ENCODE results near the gene EML5.

DNA sequence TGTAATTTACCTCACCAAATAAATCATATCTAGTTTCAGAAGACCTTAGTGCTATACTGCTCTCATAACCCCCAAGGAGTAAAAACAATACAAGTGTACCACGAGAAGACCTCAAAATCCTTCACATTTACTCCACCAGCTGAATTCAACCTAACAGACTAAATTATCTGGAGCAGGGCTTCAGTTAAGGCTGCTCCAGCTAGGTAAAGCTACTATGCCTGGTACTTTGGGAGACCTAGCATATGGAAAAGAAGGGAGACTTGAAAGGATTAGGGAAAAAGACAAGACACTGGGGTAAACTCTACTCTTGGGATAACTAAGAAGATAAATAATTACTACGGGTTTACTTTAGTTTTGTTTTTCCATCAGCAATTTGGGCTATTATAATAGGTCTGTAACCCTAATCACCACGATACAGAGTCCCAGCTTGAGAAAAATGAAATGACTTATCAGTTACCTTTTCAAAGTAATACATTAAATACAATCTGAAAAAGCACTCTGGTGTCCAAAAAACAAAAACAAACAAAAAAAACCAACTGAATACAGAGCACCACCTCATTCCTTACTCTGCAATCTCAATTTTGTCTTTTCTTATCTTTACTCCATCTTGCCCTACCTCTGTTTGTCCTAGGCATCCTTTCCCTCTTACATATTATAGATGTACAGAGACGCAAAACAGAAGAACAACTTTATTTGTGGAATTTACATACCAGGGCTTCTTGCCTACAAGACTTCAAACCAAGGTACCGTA, 2.1 kb downstream of the EML5 start:
- TF ChIP-seq, protein P1, sequence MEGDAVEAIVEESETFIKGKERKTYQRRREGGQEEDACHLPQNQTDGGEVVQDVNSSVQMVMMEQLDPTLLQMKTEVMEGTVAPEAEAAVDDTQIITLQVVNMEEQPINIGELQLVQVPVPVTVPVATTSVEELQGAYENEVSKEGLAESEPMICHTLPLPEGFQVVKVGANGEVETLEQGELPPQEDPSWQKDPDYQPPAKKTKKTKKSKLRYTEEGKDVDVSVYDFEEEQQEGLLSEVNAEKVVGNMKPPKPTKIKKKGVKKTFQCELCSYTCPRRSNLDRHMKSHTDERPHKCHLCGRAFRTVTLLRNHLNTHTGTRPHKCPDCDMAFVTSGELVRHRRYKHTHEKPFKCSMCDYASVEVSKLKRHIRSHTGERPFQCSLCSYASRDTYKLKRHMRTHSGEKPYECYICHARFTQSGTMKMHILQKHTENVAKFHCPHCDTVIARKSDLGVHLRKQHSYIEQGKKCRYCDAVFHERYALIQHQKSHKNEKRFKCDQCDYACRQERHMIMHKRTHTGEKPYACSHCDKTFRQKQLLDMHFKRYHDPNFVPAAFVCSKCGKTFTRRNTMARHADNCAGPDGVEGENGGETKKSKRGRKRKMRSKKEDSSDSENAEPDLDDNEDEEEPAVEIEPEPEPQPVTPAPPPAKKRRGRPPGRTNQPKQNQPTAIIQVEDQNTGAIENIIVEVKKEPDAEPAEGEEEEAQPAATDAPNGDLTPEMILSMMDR (IDR thresholded peaks at IDR 0.05): no peak
- no peak for TF ChIP-seq POLR2AphosphoS5 (IDR thresholded peaks at IDR 0.05; ENCODE audit: insufficient read depth in 1 of 2, low read depth in 1 of 2)
- no peak for TF ChIP-seq POLR2A (IDR thresholded peaks at IDR 0.05)

Data from vagina (tissue), 2 donors.